Ishikawa (cell line): ENCODE measurements around the gene TEX29.

Source experiments
- CEBPB ChIP-seq: IDR thresholded peaks from 2 replicates; pipeline ENCODE4 v1.6.1; 2012
- CREB1 ChIP-seq: IDR thresholded peaks from 2 replicates; pipeline ENCODE4 v1.6.1; 2012; ENCODE audit warnings: low read depth
- EGR1 ChIP-seq: IDR thresholded peaks from 2 replicates; pipeline ENCODE4 v1.6.1; 2012
- EP300 ChIP-seq: IDR thresholded peaks from 2 replicates; pipeline ENCODE4 v1.6.1; 2012; ENCODE audit warnings: borderline replicate concordance
- FOXM1 ChIP-seq: IDR thresholded peaks from 2 replicates; pipeline ENCODE4 v1.6.1; 2012; ENCODE audit warnings: low read depth, borderline replicate concordance
- MAX ChIP-seq: IDR thresholded peaks from 2 replicates; pipeline ENCODE4 v1.6.1; 2012
- NFIC ChIP-seq: IDR thresholded peaks from 2 replicates; pipeline ENCODE4 v1.6.1; 2012
- RAD21 ChIP-seq: IDR thresholded peaks from 2 replicates; pipeline ENCODE4 v1.6.1; 2012; ENCODE audit warnings: low read depth
- TAF1 ChIP-seq: IDR thresholded peaks from 2 replicates; pipeline ENCODE4 v1.6.1; 2012; ENCODE audit warnings: low read depth, mild to moderate bottlenecking
- TCF12 ChIP-seq: IDR thresholded peaks from 2 replicates; pipeline ENCODE4 v1.6.1; 2012; ENCODE audit warnings: low read depth
- TEAD4 ChIP-seq: IDR thresholded peaks from 2 replicates; pipeline ENCODE4 v1.6.1; 2012
- YY1 ChIP-seq: IDR thresholded peaks from 2 replicates; pipeline ENCODE4 v1.6.1; 2012; ENCODE audit warnings: low read depth
- ZBTB7A ChIP-seq: IDR thresholded peaks from 2 replicates; pipeline ENCODE4 v1.6.1; 2012; ENCODE audit warnings: low read depth
- TF ChIP-seq, protein P1 (sequence below): IDR thresholded peaks from 2 replicates; pipeline ENCODE4 v1.6.1; 2012; ENCODE audit warnings: low read depth, mild to moderate bottlenecking
- TF ChIP-seq, protein P2 (sequence below): IDR thresholded peaks from 2 replicates; pipeline ENCODE4 v1.6.1; 2012

The TEX29 gene

GRCh38 chr13:111385183-111385857 lies 64.9 kb downstream of the TEX29 start:
- TF ChIP-seq TAF1 (no peak), RAD21 (no peak), NFIC (no peak), EP300 (no peak), CREB1 (no peak), ZBTB7A (no peak), TCF12 (no peak), TEAD4 (no peak), YY1 (no peak), EGR1 (no peak), FOXM1 (no peak), MAX (no peak), CEBPB (no peak)
- TF ChIP-seq, protein P1, sequence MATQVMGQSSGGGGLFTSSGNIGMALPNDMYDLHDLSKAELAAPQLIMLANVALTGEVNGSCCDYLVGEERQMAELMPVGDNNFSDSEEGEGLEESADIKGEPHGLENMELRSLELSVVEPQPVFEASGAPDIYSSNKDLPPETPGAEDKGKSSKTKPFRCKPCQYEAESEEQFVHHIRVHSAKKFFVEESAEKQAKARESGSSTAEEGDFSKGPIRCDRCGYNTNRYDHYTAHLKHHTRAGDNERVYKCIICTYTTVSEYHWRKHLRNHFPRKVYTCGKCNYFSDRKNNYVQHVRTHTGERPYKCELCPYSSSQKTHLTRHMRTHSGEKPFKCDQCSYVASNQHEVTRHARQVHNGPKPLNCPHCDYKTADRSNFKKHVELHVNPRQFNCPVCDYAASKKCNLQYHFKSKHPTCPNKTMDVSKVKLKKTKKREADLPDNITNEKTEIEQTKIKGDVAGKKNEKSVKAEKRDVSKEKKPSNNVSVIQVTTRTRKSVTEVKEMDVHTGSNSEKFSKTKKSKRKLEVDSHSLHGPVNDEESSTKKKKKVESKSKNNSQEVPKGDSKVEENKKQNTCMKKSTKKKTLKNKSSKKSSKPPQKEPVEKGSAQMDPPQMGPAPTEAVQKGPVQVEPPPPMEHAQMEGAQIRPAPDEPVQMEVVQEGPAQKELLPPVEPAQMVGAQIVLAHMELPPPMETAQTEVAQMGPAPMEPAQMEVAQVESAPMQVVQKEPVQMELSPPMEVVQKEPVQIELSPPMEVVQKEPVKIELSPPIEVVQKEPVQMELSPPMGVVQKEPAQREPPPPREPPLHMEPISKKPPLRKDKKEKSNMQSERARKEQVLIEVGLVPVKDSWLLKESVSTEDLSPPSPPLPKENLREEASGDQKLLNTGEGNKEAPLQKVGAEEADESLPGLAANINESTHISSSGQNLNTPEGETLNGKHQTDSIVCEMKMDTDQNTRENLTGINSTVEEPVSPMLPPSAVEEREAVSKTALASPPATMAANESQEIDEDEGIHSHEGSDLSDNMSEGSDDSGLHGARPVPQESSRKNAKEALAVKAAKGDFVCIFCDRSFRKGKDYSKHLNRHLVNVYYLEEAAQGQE: no peak
- TF ChIP-seq, protein P2, sequence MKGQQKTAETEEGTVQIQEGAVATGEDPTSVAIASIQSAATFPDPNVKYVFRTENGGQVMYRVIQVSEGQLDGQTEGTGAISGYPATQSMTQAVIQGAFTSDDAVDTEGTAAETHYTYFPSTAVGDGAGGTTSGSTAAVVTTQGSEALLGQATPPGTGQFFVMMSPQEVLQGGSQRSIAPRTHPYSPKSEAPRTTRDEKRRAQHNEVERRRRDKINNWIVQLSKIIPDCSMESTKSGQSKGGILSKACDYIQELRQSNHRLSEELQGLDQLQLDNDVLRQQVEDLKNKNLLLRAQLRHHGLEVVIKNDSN: no peak

GRCh38 chr13:111387026-111387871 lies 66.8 kb downstream of the TEX29 start:
- TF ChIP-seq EP300: no peak
- TF ChIP-seq, protein P1: no peak
- no peak for TF ChIP-seq FOXM1
- TF ChIP-seq TEAD4: no peak
- no peak for TF ChIP-seq MAX
- TF ChIP-seq TCF12: no peak
- TF ChIP-seq NFIC: no peak
- TF ChIP-seq, protein P2: no peak
- no peak for TF ChIP-seq CEBPB
- no peak for TF ChIP-seq CREB1
- TF ChIP-seq EGR1: no peak
- no peak for TF ChIP-seq RAD21
- no peak for TF ChIP-seq TAF1
- no peak for TF ChIP-seq YY1

GRCh38 chr13:111387945-111388600 lies 67.6 kb downstream of the TEX29 start:
- TF ChIP-seq, protein P2: no peak
- TF ChIP-seq NFIC: no peak
- TF ChIP-seq TCF12: no peak
- TF ChIP-seq TEAD4: no peak
- TF ChIP-seq TAF1: no peak
- TF ChIP-seq ZBTB7A: no peak
- no peak for TF ChIP-seq FOXM1
- TF ChIP-seq EP300: no peak
- TF ChIP-seq, protein P1: no peak
- no peak for TF ChIP-seq MAX
- no peak for TF ChIP-seq CEBPB
- no peak for TF ChIP-seq EGR1
- TF ChIP-seq CREB1: no peak
